ENCODE results near the gene CFAP70.
"Not testable (repeated sequence)": the region's sequence is repeated elsewhere in the genome, so short reads cannot be mapped to it uniquely, and the experiment has no call there.

The CFAP70 gene

DNA sequence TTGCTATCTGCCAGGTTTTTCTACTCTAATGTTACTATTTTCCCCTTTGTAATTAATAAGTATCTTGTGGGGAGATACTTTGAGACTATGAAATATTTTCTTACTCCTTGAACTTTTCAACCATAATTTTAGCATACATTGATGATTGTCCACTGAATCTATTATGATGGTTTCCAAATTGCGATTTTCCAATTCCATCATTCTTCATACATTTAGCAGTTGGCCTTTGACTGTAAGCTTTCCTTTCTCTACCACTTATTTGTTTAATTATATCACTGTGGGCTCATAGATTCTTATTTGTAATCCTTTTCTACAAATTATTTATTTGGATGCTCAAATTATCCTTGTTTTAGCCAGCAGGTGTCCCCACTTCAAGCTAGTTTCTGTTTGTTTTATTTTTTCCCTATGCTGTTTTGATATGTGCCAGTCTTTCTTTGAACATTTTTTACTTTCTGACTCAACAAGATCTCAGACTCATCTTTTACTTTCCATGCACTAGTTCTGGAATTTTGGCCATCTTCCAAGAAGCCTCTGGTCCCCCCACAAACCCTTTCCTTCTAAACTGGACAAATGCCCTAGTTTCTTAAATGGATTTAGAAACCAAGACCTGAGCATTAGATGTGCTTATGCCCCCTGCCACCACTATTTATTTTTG lies 94.8 kb downstream of the CFAP70 start:
- H3K4me3 ChIP-seq (ENCODE audit: low read depth, low read length) = no peak overlapping the region
- peak; percentile 15 for TF ChIP-seq CTCF (IDR thresholded peaks at IDR 0.05; ENCODE audit: insufficient read depth, low read length, missing control alignments)
- DNase-seq (ENCODE audit: low read depth, low spot score) = no peak
- POLR2A ChIA-PET = no interaction called here
- CTCF ChIA-PET = interaction anchor here (1.0 to 2.9 kb wide), 16 partner anchors 9 to 266 kb away, joined by 3 to 26 read pairs (median 5); partner anchors contain the start of genes CFAP70, DNAJC9 and MRPS16

GRCh38 chr10:73262880-73263555 lies 95.6 kb downstream of the CFAP70 start:
- no peak for DNase-seq (ENCODE audit: low read depth, low spot score)
- no peak for TF ChIP-seq CTCF (IDR thresholded peaks at IDR 0.05; ENCODE audit: insufficient read depth, low read length, missing control alignments)
- H3K4me3 ChIP-seq (ENCODE audit: low read depth, low read length) = no peak overlapping the region
- POLR2A ChIA-PET = no interaction called here
- CTCF ChIA-PET = interaction anchor here (1.0 to 2.9 kb wide), 17 partner anchors 8 to 381 kb away, joined by 3 to 26 read pairs (median 5); partner anchors contain the start of genes CFAP70, DNAJC9 and MRPS16

DNA sequence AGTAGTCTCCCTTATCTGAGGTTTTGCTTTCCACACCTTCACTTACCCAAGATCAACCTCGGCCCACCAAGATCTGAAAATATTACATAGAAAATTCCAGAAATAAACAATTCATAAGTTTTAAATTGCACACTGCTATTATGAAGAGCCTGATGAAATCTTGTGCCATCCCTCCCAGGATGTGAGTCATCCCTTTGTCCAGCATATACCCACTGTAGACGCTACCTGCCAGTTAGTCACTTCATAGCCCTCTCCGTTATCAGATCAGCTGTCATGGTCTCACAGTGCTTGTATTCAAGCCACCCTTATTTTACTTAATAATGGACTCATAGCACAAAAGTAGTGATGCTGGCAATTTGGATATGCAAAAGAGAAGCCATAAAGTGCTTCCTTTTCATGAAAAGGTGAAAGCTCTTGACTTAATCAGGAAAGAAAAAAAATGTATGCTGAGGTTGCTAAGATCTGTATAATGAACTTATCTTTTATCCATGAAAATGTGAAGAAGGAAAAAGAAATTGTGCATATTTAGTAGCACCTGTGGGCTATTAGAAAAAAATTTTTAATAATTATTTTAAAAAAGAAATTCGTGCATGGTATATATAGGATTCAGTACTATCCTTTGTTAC lies 96.4 kb downstream of the CFAP70 start:
- no peak overlapping the region for H3K4me3 ChIP-seq (ENCODE audit: low read depth, low read length)
- peak; percentile 52 for DNase-seq (ENCODE audit: low read depth, low spot score)
- no peak for TF ChIP-seq CTCF (IDR thresholded peaks at IDR 0.05; ENCODE audit: insufficient read depth, low read length, missing control alignments)
- CTCF ChIA-PET = interaction anchor here (1.3 to 2.6 kb wide), 3 partner anchors 15 to 382 kb away, joined by 3 to 16 read pairs (median 5); no protein-coding TSS in a partner anchor
- POLR2A ChIA-PET = no interaction called here

GRCh38 chr10:73261362-73261995 lies 97.2 kb downstream of the CFAP70 start:
- ChIA-PET CTCF (interaction anchor here (1.2 kb wide), 1 partner anchor 10 kb away, joined by 3 read pairs; the partner anchor contains the start of gene MRPS16), POLR2A (no interaction called here)
- H3K4me3 ChIP-seq (ENCODE audit: low read depth, low read length) = no peak overlapping the region
- DNase-seq (ENCODE audit: low read depth, low spot score) = no peak
- TF ChIP-seq CTCF (IDR thresholded peaks at IDR 0.05; ENCODE audit: insufficient read depth, low read length, missing control alignments) = no peak

DNA sequence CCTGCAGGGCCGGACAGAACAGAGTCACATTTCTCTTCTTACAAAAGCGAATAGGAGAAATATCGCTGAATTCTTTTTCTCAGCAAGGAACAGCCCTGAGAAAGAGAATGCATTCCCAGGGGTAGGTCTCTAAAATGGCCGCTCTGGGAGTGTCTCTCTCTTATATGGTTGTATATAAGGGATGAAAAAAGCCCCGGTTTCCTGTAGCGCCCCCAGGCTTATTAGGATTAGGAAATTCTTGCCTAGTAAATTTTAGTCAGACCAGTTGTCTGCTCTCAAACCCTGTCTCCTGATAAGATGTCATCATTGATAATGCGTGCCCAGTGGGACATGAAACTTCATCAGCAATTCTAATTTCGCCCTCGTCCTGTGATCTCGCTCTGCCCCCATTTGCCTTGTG lies 100.1 kb downstream of the CFAP70 start:
- CTCF ChIA-PET; DNase-seq (ENCODE audit: low read depth, low spot score); POLR2A ChIA-PET; H3K4me3 ChIP-seq (ENCODE audit: low read depth, low read length): not testable (repeated sequence)

GRCh38 chr10:73253225-73253555 lies 105.5 kb downstream of the CFAP70 start:
- ChIA-PET CTCF (interaction anchor here (1.2 to 3.1 kb wide), 4 partner anchors 10 to 391 kb away, joined by 3 to 14 read pairs (median 4); no protein-coding TSS in a partner anchor), POLR2A (interaction anchor here (0.7 kb wide), 1 partner anchor 158 kb away, joined by 3 read pairs; no protein-coding TSS in a partner anchor)
- TF ChIP-seq CTCF (IDR thresholded peaks at IDR 0.05; ENCODE audit: insufficient read depth, low read length, missing control alignments) = no peak
- H3K4me3 ChIP-seq (ENCODE audit: low read depth, low read length) = peak overlapping the region; percentile 93
- DNase-seq (ENCODE audit: low read depth, low spot score) = no peak

All from AG04449 (cell line).